NT2/D1 (cell line): ENCODE data around the gene NPB.

ENCODE experiments used
- DNase-seq: peaks from one replicate; pipeline ENCODE4 v3.0.0-alpha.2; 2011; ENCODE audit warnings: low read depth, low spot score
- H3K27me3 ChIP-seq: 2 replicates; pipeline ENCODE4 v1.6.0; 2011; ENCODE audit warnings: mild to moderate bottlenecking; ENCODE audit not compliant: insufficient read length, insufficient read depth
- H3K36me3 ChIP-seq: 2 replicates; pipeline ENCODE4 v1.6.1; 2011; ENCODE audit warnings: mild to moderate bottlenecking, low read length, mixed read lengths; ENCODE audit not compliant: insufficient read depth, insufficient read length
- H3K4me1 ChIP-seq: 2 replicates; pipeline ENCODE4 v1.5.1; 2011; ENCODE audit not compliant: insufficient read depth, insufficient read length
- H3K4me3 ChIP-seq: 2 replicates; pipeline ENCODE4 v1.5.1; 2011; ENCODE audit warnings: low read depth; ENCODE audit not compliant: insufficient read length
- H3K9ac ChIP-seq: 2 replicates; pipeline ENCODE4 v1.6.0; 2011; ENCODE audit warnings: low read depth; ENCODE audit not compliant: insufficient read length
- H3K9me3 ChIP-seq: 2 replicates; pipeline ENCODE4 v1.5.1; 2011; ENCODE audit warnings: mild to moderate bottlenecking, low read length; ENCODE audit not compliant: insufficient read depth
- SUZ12 ChIP-seq: IDR thresholded peaks from 2 replicates; pipeline ENCODE4 v1.6.1; 2011; ENCODE audit not compliant: insufficient read length, insufficient read depth; ENCODE audit errors: extremely low read depth
- YY1 ChIP-seq: IDR thresholded peaks from 2 replicates; pipeline ENCODE4 v1.6.1; 2011; ENCODE audit not compliant: insufficient read length, insufficient read depth
- ZNF274 ChIP-seq: IDR thresholded peaks from 2 replicates; pipeline ENCODE4 v1.6.1; 2011; ENCODE audit warnings: mild to moderate bottlenecking, low read depth, low read length

NPB gene

DNA sequence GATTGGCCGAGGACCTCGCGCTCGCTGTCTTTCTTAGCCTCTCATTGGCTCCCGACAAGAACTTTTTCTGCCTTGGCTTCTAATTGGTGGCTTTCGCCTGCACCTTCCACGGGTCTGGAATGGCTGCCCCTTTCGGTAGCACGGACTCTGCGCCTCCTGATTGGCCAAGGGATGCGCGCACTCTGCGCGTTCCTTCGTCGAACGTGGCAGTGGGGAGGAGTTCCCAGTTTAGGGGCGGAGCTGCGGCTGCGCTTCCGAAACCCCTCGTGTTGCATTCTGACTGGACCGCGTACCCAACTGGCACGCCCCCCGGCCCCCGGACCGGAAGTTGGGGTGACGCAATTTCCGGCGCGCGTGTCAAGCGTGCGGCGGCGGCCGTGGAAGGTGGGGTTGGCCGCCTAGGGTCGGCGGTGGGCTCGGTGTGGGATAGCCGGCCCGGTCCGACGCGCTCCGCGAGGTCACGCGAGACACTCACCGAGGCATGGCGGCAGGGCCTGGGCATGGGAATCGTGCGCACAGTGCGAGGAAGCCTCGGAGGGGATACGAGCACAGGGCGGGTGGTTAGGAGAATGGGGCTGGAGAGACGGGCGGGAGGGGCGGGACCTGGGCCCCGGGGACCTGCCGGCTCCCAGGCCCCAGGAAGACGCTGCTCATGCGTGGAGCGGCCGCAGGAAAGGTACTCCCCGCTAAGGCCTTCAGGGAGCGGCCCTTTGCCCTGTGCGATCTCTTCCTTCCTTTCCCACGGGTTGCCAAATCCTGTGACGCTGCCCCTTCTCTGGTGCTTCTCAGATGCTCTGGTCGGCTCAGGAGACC lies 41.1 kb upstream of the NPB start:
- Histone ChIP-seq H3K9me3 (no peaks in the 10 kb centered on the region), H3K36me3 (peaks cover 73% of the 10 kb centered on the region), H3K4me3 (peak overlapping the region; percentile 99), H3K9ac (peak overlapping the region; percentile 93), H3K4me1 (peaks cover 22% of the 10 kb centered on the region), H3K27me3 (no peaks in the 10 kb centered on the region)
- no peak for TF ChIP-seq SUZ12
- no peak for TF ChIP-seq ZNF274
- peak; percentile 41 for TF ChIP-seq YY1
- DNase-seq = peak; percentile 97

DNA sequence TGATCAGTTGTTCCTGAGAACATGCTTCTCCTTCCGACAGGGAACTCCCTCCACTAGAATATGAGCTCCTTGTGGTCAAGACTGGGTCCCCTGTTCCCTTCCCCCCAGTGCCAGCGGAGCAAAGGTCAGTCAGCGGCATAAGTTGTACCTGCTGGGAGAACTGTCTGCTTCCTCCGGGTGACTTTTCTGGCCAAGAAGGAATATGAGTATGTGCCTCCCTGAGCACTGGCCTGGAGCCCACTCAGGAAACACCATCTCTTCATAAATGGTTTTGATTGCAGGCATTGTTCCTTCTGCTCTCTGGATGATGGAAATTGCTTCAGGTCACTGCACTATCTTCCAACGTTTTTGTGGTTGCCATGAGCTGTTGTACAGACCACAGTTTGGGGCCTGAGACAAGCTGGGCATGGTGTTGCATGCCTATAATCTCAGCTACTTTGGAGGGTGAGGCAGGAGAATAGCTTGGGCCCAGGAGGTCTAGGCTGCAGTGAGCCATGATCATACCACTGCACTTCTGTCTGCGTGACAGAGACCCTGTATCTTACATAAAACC lies 38.8 kb upstream of the NPB start:
- Histone ChIP-seq H3K36me3 (peaks cover 69% of the 10 kb centered on the region), H3K4me3 (no peak overlapping the region), H3K9me3 (no peaks in the 10 kb centered on the region), H3K9ac (peak overlapping the region; percentile 61), H3K4me1 (peaks cover 37% of the 10 kb centered on the region), H3K27me3 (no peaks in the 10 kb centered on the region)
- no peak for DNase-seq
- TF ChIP-seq SUZ12 (no peak), YY1 (no peak), ZNF274 (no peak)

DNA sequence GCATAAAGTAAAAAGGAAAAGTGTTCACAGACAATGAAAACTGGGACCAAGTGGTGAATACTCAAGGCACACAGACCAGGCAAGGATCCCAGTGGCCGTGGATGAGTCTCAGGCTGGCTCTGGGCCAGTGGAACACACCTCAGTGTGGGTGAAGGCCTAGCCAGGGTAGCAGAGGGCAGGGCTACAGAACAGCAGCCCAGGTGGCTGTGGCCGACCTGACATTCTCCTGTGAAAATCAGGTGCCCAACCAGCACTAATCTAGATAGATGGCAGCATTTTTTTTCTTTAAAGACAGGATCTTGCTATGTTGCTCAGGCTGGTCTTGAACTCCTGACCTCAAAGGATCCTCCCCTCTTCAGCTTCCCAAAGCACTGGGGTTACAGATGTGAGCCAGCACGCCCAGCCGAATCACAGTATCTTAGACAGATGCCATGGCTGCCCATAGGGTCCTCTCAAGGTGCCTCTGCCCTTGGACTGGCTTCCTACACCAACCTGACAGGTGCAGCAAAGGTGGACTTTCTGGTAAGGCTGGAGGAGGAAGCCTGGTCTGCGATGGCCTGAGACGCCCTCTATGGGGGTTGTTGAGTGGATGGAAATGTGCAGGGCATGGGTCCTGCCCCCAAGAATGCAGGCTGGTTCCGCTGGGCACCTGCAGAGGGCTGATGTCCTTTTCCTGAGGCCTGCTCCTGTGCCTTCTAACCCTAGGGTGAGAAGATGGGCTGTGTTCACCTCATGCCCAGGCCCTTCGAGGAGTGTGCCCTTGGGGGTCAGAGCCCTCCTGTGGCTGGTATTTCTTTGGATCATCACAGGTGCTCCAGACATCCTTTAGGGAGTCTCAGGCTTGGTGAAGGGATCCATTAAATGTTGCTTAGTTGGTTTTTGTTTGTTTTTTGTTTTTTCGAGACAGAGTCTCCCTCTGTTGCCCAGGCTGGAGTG lies 37.9 kb upstream of the NPB start:
- no peaks in the 10 kb centered on the region for H3K27me3 ChIP-seq
- no peak for DNase-seq
- H3K4me3 ChIP-seq = no peak overlapping the region
- no peak for TF ChIP-seq ZNF274
- TF ChIP-seq SUZ12 = no peak
- H3K4me1 ChIP-seq = peaks cover 38% of the 10 kb centered on the region
- no peaks in the 10 kb centered on the region for H3K9me3 ChIP-seq
- H3K9ac ChIP-seq = peak overlapping the region; percentile 34
- H3K36me3 ChIP-seq = peaks cover 67% of the 10 kb centered on the region

DNA sequence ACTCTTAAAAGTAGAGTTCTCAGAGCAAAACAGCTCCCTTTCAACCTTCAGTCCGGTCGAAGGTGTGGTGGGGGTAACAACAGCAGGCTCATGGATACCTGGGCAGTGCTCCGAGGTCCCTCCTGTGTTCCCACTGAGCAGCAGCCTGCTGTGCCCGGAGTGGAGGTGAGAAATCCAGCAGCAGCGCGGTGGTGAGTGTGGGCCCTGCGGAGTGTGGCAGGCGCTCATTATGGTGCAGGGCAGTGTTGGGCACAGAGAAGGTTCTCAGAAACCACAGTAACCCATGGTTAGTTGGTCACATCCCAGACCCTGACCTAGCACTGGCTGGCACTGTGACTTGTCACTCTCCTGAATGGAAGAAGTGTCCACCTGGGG lies 36.7 kb upstream of the NPB start:
- Histone ChIP-seq H3K36me3 (peaks cover 73% of the 10 kb centered on the region), H3K4me3 (no peak overlapping the region), H3K9me3 (no peaks in the 10 kb centered on the region), H3K9ac (peak overlapping the region; percentile 58), H3K27me3 (no peaks in the 10 kb centered on the region), H3K4me1 (peaks cover 42% of the 10 kb centered on the region)
- no peak for DNase-seq
- TF ChIP-seq SUZ12 = no peak
- no peak for TF ChIP-seq YY1
- no peak for TF ChIP-seq ZNF274

DNA sequence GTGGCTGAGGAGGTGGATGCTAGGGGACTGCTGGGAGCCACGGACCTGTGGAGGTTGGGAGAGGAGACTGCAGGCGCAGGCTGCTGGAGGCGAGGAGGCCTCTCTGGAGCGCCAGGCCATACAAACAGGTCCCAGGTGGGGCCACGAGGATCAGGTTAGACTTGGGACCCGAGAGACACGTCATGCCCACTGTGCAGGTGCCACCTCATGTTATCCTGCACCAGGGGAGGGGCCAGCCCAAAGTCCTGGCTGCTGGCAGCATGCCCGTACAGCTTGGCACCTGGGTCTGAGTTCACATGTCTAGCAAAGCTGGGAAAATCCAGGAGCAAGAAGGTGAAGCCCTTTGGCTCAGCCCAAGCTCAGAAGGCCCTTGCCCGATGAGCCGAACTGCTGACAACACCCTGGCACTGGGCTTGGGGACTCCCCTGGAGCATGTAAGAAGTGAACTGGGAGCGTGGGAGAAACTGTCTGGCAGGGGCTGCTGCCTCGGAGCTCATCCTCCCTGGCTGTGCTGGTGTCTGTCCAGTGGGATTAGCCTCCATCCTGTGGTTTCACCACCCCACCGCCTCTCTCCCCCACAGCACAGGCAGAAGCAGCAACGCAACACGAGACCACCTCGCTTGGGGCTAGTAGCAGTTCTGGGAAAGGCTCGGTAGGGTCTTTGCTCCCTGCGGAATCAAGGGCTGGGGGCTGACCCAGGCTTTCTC lies 36.2 kb upstream of the NPB start:
- Histone ChIP-seq H3K27me3 (no peaks in the 10 kb centered on the region), H3K36me3 (peaks cover 76% of the 10 kb centered on the region), H3K9me3 (no peaks in the 10 kb centered on the region), H3K4me1 (peaks cover 42% of the 10 kb centered on the region), H3K4me3 (no peak overlapping the region), H3K9ac (peak overlapping the region; percentile 58)
- no peak for TF ChIP-seq YY1
- DNase-seq = no peak

DNA sequence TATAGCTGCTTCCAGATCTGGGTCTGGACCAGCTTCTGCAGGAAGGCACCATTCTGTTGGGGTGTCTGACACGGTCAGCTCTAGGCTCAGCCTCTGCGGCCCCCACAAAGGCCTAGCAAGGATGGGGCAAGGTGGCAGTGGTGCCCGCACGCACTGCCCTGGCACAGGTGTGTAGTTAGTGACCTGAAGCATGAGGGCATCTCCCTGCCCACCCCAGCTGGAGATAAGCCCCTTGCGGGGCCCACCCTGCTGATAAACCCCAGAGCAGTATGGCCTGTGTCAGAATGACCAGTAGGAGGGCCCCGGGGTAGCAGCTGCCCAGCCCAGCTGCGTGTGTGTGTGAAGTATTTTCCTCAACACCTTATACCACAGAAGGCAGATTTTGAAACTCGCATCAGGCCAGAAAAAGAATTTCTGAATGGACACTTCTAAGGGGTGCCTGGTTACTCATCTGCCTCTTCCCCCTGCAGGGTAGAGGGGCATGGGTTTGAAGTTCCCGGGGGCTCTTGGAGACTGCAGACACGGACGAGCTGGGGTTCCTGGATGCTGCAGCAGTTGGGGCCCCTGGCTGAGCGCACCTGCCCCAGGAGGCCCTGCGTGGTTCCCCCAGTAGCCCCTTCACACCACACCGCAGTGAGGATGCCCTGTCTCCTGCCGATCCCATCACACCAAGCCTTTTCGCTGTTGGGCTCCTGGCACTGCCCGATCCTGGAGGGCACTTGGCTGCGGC lies 35.4 kb upstream of the NPB start:
- DNase-seq = no peak
- no peaks in the 10 kb centered on the region for H3K27me3 ChIP-seq
- TF ChIP-seq ZNF274 (no peak), YY1 (no peak), SUZ12 (no peak)
- H3K9me3 ChIP-seq = no peaks in the 10 kb centered on the region
- peaks cover 76% of the 10 kb centered on the region for H3K36me3 ChIP-seq
- H3K4me3 ChIP-seq = no peak overlapping the region
- H3K4me1 ChIP-seq = peaks cover 42% of the 10 kb centered on the region
- peak overlapping the region; percentile 77 for H3K9ac ChIP-seq
